B cell (primary cell): ENCODE measurements around the gene SLC9A9.

Source experiments
- CTCF ChIP-seq: fragments of 200-600 bp; IDR thresholded peaks from one replicate; pipeline ENCODE4 v1.8.0; 2022; ENCODE audit warnings: antibody characterized with exemption, mild to moderate bottlenecking
- EZH2 ChIP-seq: IDR thresholded peaks from 2 replicates; pipeline ENCODE4 v1.6.1; 2012; ENCODE audit warnings: borderline replicate concordance, low read depth, mild to moderate bottlenecking, moderate library complexity, low read length; ENCODE audit not compliant: insufficient read depth, poor library complexity, severe bottlenecking

- TF ChIP-seq EZH2 (no peak), CTCF (no peak)
Observed at GRCh38 chr3:143343031-143343430, 505.2 kb downstream of the SLC9A9 start.
